ENCODE measurements around the gene EBI3. TPM values are rescaled to one million over a fixed set of nuclear protein-coding genes. Genes with fewer than 3 reads are reported as not detected.

EBI3 gene
- total RNA-seq, 2 donors from 2014 or later: not detected

- no peak for DNase-seq
- Mint-ChIP-seq H3K4me3 (peak overlapping the region; percentile 28), H3K36me3 (ENCODE audit: low read depth) (no peaks in the 10 kb centered on the region), H3K9me3 (peaks cover 8% of the 10 kb centered on the region), H3K27me3 (ENCODE audit: insufficient read depth) (peaks cover 82% of the 10 kb centered on the region), H3K27ac (no peak overlapping the region), H3K4me1 (no peaks in the 10 kb centered on the region)
- no peak overlapping the region for H3K9ac ChIP-seq (ENCODE audit: extremely low read depth, low read length, poor library complexity, severe bottlenecking)
- no peak overlapping the region for H3K27ac ChIP-seq (ENCODE audit: low read depth, low read length)
- no peaks in the 10 kb centered on the region for H3K4me1 ChIP-seq (ENCODE audit: control insufficient read depth, insufficient read depth, low read length)
- no peak overlapping the region for H3K4me3 ChIP-seq (ENCODE audit: low read length)
- peaks cover 8% of the 10 kb centered on the region for H3K9me3 ChIP-seq (ENCODE audit: control insufficient read depth, low read length)
- no peaks in the 10 kb centered on the region for H3K36me3 ChIP-seq (ENCODE audit: control insufficient read depth, insufficient read depth, low read length)
- no peak for TF ChIP-seq CTCF (conservative IDR thresholded peaks at IDR 0.05)
- WGBS, 2 experiments (ENCODE audit: insufficient coverage in 1 of 2, insufficient read length in 1 of 2): 90 to 93% methylated on average over 5 of the region's 5 CpGs
- H3K27me3 ChIP-seq (ENCODE audit: control insufficient read depth, insufficient read depth, low read length, poor library complexity, severe bottlenecking): peaks cover 33% of the 10 kb centered on the region
Observed at GRCh38 chr19:4197228-4197624, 32.1 kb upstream of the EBI3 start.

- DNase-seq: peak; percentile 80
- 19 to 46% methylated on average over 26 to 62 of the region's 70 CpGs for WGBS, 2 experiments (ENCODE audit: insufficient coverage in 1 of 2, insufficient read length in 1 of 2)
- no peaks in the 10 kb centered on the region for H3K4me1 Mint-ChIP-seq
- H3K4me3 Mint-ChIP-seq: peak overlapping the region; percentile 28
- no peak overlapping the region for H3K9ac ChIP-seq (ENCODE audit: extremely low read depth, low read length, poor library complexity, severe bottlenecking)
- no peaks in the 10 kb centered on the region for H3K4me1 ChIP-seq (ENCODE audit: control insufficient read depth, insufficient read depth, low read length)
- no peaks in the 10 kb centered on the region for H3K36me3 ChIP-seq (ENCODE audit: control insufficient read depth, insufficient read depth, low read length)
- H3K9me3 Mint-ChIP-seq: peaks cover 8% of the 10 kb centered on the region
- no peak for TF ChIP-seq CTCF (conservative IDR thresholded peaks at IDR 0.05)
- H3K27ac ChIP-seq (ENCODE audit: low read depth, low read length): no peak overlapping the region
- peak overlapping the region; percentile 21 for H3K4me3 ChIP-seq (ENCODE audit: low read length)
- H3K9me3 ChIP-seq (ENCODE audit: control insufficient read depth, low read length): peaks cover 8% of the 10 kb centered on the region
- peaks cover 33% of the 10 kb centered on the region for H3K27me3 ChIP-seq (ENCODE audit: control insufficient read depth, insufficient read depth, low read length, poor library complexity, severe bottlenecking)
- H3K36me3 Mint-ChIP-seq (ENCODE audit: low read depth): no peaks in the 10 kb centered on the region
- no peak overlapping the region for H3K27ac Mint-ChIP-seq
- peaks cover 88% of the 10 kb centered on the region for H3K27me3 Mint-ChIP-seq (ENCODE audit: insufficient read depth)
Observed at GRCh38 chr19:4197625-4198466, 31.5 kb upstream of the EBI3 start.

GRCh38 chr19:4198467-4199126, 30.7 kb upstream of the EBI3 start:
- no peaks in the 10 kb centered on the region for H3K4me1 Mint-ChIP-seq
- H3K9me3 Mint-ChIP-seq: peaks cover 8% of the 10 kb centered on the region
- WGBS, 2 experiments (ENCODE audit: insufficient coverage in 1 of 2, insufficient read length in 1 of 2): 15 to 52% methylated on average over 6 to 26 of the region's 28 CpGs
- H3K27ac ChIP-seq (ENCODE audit: low read depth, low read length): no peak overlapping the region
- no peak overlapping the region for H3K9ac ChIP-seq (ENCODE audit: extremely low read depth, low read length, poor library complexity, severe bottlenecking)
- peaks cover 8% of the 10 kb centered on the region for H3K9me3 ChIP-seq (ENCODE audit: control insufficient read depth, low read length)
- H3K36me3 ChIP-seq (ENCODE audit: control insufficient read depth, insufficient read depth, low read length): no peaks in the 10 kb centered on the region
- no peak overlapping the region for H3K27ac Mint-ChIP-seq
- no peaks in the 10 kb centered on the region for H3K4me1 ChIP-seq (ENCODE audit: control insufficient read depth, insufficient read depth, low read length)
- DNase-seq: no peak
- no peak for TF ChIP-seq CTCF (conservative IDR thresholded peaks at IDR 0.05)
- H3K27me3 ChIP-seq (ENCODE audit: control insufficient read depth, insufficient read depth, low read length, poor library complexity, severe bottlenecking): peaks cover 33% of the 10 kb centered on the region
- peak overlapping the region; percentile 30 for H3K4me3 Mint-ChIP-seq
- no peak overlapping the region for H3K4me3 ChIP-seq (ENCODE audit: low read length)
- H3K36me3 Mint-ChIP-seq (ENCODE audit: low read depth): no peaks in the 10 kb centered on the region
- H3K27me3 Mint-ChIP-seq (ENCODE audit: insufficient read depth): peaks cover 84% of the 10 kb centered on the region
